Stimulated activated CD8-positive, alpha-beta memory T cell treated with anti-CD3 and anti-CD28 coated beads, Interleukin-15, amount 100 ng/mL, for 48 hours (primary cell): ENCODE data around the gene KRTAP10-1.

Experiments used
- DNase-seq, 2 donors: peaks; one replicate each; pipeline ENCODE4 v3.0.0-alpha.2; 2020; ENCODE audit warnings: low read depth in 2 of 2

KRTAP10-1 gene

DNA sequence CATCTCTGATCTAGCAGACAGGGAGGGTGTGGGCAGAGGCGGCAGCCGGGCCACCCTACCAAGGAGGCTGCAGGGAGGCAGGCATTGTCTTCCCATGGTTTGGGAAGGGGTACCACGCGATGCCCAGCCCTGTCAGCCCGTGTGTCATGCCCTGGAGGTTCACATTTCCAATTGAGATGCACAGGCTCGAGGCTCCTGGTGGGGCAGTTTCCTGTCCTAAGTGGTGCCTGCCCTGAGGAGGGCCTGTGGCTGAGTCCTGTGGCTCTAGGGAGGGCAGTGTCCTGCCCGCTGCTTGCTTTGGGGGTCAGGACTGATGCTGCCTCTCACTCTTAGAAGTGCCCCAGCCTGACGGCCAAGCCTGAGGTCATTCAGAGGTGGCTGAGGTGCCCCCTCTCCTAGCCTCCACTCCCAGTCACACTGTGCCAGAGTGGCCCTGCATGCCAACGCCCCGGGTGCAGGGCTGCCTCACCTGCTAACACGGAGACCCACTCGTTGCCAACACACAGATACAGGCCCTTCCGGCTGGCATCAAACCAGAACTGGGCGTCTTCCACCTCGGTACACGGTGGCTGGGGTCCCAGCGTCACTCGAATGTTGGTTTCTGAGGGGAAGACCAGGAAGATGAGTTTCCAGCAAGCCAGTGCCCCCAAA, 11.9 kb downstream of the KRTAP10-1 start:
- no peak for DNase-seq

GRCh38 chr21:44527156-44527982, 12.6 kb downstream of the KRTAP10-1 start:
- no peak for DNase-seq

DNA sequence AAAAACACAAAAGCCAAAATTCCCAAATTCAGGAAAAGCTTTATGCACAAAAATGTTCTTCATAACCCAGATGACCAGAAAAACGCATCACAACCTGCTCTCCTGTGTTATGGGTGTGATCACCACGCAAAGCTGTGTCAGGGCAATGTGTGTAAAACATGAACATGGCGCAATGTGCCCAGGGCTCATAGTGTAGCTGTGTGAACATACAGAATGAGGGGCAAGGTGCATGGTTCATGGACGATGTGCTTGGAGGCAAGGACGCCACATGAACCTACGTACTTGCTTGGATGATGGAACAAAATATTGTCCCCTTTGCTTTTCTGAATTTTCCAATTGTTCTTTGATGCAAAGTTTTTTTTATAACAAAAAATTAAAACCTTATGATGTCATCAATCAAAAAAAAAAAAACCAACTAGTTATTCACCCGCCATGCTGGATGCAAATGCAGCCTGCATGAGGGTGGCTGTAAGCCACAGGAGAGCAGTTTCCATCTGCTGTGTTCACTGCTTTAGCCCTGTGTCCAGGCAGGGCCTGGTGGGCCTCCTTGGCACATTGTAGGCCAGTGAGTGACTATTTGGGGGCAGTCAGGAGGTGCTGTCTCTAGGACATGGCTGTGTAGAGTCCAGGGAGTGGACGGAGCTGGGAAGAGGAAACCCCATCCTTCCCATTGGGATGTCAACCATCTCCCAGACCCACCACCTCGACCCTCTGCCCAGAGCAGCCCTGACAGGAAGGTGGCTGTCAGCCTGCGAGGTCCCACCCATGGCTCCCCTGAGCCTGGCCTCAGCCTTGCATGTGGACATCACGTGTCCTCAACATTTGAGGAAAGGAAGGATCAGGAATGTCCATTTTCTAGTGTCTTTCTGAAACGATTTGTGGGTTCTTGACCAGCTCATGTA, 13.6 kb downstream of the KRTAP10-1 start:
- DNase-seq, result no peak

- DNase-seq, result no peak
Measured at GRCh38 chr21:44525391-44526095, 14.5 kb downstream of the KRTAP10-1 start.

DNA sequence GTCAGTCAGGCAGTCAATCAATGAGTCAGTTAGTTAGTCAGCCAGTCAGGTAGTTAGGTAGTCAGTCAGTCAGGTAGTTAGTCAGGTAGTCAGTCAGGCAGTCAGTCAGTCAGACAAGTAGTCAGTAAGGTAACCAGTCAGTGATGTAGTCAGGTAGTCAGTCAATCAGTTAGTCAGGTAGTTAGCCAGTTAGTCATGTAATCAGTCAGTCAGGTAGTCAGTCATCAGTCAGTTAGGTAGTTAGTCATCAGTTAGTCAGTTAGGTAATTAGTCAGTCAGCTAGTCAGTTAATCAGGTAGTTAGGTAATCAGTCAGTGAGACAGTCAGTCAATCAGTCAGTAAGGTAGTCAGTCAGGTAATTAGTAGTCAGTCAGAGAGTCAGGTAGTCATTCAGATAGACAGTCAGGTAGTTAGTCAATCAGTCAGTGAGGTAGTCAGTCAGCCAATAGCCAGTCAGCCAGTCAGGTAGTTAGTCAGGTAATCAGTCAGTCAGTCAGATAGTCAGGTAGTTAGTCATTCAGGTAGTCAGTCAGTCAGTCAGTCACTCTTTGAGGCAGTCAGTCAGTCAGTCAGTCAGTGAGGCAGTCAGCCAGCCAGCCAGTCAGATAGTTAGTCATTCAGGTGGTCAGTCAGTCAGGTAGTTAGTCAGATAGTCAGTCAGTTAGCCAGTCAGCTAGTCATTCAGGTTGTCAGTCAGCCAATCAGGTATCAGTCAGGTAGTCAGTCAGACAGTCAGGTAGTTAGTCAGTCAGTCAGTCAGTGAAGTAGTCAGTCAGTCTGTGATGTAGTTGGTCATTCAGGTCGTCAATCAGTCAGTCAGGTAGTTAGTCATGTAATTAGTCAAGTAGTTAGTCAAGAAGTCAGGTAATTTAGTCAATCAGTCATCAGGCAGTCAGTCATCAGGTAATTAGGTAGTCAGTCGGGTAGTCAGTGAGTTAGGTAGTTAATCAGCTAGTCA, 15.3 kb downstream of the KRTAP10-1 start:
- DNase-seq, result no peak

- DNase-seq, result no peak
Measured at GRCh38 chr21:44523567-44524413, 16.2 kb downstream of the KRTAP10-1 start.

GRCh38 chr21:44522753-44523204, 17.2 kb downstream of the KRTAP10-1 start:
- no peak for DNase-seq

DNA sequence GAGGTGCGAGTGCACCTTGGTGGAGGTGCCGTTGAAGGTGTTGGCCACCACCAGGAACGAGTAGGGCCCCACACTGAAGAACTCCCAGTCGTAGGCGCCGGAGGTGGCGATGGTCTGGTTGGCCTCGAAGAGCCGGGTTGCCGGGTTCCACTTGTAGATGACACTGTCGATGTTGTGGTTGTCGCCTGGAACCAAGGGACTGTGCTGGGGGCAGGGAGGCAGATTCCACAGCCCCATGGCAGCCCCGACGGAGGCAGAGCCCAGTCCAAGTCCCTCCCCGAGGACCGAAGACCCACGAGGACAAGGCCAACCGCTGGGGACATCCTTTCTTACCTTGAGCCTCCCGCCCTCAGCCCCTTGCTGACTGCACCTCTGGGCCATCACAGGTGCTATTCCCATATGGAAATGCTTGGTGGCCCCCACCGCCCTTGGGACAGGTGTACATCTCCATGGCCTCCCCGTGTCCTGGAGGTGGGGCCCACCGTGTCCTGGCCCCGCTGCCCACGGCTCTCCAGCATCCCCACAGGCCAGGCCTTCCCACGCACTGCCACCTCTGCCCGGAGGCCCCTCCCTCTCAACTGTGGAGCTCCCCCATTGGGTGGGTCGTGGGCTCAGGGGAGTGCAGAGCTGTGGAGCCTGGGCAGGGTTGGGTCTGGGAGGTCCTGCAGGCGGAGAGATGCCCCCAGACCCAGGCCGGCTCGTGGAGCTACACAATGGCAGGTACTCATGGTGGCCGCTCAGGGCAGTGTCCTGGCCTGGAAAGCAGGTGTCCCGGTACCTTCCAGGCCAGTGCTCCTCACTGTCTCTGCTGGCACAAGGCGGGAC, 17.9 kb downstream of the KRTAP10-1 start:
- no peak for DNase-seq

DNA sequence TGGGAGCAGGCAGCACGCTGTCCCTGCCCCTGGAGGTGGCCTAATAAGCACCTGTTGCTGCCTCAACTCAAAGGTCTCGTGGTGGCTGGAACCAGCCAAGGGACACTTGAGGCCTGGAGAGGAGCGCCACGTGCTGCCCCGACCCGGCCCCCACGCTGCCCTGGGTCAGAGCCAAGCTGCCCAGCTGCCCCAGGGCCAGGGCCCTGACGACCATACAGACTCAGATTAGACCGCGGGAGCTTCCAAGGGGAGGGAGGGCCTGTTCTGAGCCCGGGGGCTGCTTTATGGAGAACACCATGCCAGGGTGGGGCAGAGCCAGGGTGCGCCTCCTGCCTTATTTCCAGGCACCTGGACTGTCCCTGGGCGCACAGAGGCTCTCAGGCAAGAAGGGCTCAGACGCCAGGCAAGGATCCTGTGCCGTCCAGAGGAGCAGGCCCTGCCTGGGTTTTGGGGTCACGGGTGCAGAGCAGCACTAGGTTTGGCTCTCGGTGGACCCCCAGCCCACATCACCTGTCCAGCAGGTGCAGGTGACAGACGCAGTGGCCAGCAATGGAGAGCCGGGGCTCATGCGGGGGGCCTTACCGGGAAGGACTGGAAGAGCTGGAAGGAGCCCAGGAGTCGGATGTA, 18.6 kb downstream of the KRTAP10-1 start:
- DNase-seq, result no peak

- DNase-seq, result no peak
Measured at GRCh38 chr21:44520326-44521300, 19.4 kb downstream of the KRTAP10-1 start.

DNA sequence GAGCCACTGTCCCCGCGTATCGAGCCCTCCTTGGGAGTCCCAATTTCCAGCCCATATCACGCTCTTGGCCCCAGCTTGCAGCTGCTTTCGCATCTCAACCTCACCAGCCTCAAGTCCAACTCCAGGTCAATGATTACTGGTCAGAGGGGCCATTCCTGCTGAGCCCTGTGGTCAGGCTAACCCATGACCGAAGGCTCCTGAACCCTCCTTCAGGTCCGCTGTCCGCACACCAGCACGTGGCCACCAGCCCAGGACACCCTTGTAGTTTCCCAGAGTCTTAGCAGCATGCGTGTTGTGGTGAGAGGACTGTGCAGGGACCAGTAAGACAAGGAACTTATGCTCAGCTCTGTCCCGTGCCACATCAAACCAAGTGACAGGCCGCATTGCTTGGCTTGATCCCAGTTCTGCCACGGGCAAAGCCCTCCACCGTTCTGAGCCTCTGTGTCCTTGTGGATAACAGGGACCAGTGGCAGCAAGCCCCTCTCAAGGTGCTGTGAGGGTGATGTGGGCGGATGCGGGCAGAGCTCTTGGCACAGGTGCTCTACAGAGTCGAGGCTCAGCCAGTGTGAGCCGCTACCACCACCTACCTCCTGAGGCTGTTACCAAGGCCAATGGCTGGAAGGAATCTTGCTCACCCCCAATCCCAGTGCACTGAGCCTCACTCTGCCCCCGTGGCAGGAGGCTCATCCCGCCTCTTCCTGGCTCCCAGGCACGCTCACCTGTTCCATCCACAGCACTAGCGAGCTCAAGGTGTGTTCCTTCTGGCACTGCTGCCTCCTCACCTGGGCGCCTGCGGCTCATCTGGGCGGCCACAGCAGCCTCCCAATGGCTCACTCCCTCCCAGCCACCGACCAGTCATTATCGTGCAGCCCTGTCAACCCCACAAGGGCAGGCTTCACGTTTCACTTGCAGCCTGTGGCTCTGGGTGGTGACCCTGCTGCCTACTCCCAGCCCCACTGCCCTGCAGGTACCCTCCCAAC, 20.4 kb downstream of the KRTAP10-1 start:
- DNase-seq, result no peak

DNA sequence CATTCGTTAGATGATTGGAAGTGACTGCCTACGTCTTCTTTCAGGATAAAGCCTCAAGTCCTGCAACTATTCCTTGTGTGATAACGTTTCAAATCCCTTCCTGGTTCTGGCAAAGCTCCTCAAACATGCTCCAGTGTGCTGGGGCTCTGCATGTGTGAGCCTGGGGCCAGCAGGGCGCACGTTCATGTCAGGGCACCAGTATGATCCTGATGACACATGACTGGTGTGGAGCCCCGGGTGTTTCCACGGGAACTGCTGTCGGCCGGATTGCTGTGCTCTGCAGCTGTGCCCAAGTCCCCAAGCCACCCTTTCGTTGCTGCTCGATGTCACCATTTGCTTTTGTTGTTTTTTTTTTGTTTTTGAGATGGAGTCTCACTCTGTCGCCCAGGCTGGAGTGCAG, 21.3 kb downstream of the KRTAP10-1 start:
- no peak for DNase-seq

DNA sequence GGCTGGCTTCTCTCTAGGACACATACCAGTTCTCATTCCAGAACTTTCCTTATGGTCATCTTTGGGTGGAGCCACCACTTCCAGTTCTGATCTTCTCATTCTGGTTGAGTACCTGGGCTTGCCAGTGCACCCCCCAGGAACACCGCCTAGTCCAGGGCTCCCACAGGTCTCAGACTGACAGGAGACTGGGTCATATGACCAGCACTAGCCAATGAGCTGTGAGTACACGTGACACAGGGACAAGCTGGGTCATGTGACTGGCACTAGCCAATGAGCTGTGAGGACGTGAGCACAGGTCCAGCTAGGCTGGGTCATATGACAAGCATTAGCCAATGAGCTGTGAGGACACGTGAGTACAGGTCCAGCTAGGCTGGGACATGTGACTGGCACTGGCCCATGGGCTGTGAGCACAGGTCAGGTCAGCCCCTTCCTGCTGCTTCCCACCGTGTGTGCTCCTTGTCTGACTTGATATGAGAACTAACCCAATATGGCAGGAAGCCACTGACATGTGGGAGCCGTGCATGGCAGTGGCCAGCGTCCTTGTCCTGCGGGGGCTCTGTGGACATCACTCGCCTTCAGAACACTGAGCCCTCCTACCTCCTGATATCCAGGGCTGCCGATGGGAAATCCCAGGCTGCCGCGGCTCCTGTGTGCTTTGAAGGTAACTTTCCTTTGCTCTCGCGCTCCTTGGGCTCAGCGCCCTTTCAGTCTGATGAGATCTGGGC, 22.7 kb downstream of the KRTAP10-1 start:
- DNase-seq, result peak; percentile 12 to 21

- no peak for DNase-seq
Measured at GRCh38 chr21:44516828-44517174, 23.2 kb downstream of the KRTAP10-1 start.

- no peak for DNase-seq
Measured at GRCh38 chr21:44516342-44516741, 23.7 kb downstream of the KRTAP10-1 start.
